Neural cell (in vitro differentiated cells): ENCODE measurements around the gene FAM200A.

ENCODE experiments used
- EZH2 ChIP-seq: fragments of 200-600, 300-800 bp; shearing (Covaris generic), sonication (generic); IDR thresholded peaks from 2 replicates; pipeline ENCODE4 v1.6.1; 2014; ENCODE audit warnings: antibody characterized with exemption, low read length, borderline replicate concordance, mild to moderate bottlenecking; ENCODE audit not compliant: insufficient read depth, poor library complexity, severe bottlenecking
- POLR2AphosphoS5 ChIP-seq: IDR thresholded peaks from 2 replicates; pipeline ENCODE4 v1.6.1; 2012
- TAF1 ChIP-seq: IDR thresholded peaks from 2 replicates; pipeline ENCODE4 v1.6.1; 2012; ENCODE audit warnings: low read depth
- TF ChIP-seq, protein P1 (sequence below): fragments of 450-650 bp; IDR thresholded peaks from 2 replicates; pipeline ENCODE4 v1.5.1; 2014; ENCODE audit warnings: antibody characterized with exemption, mild to moderate bottlenecking, moderate library complexity; ENCODE audit not compliant: poor library complexity, severe bottlenecking

DNA sequence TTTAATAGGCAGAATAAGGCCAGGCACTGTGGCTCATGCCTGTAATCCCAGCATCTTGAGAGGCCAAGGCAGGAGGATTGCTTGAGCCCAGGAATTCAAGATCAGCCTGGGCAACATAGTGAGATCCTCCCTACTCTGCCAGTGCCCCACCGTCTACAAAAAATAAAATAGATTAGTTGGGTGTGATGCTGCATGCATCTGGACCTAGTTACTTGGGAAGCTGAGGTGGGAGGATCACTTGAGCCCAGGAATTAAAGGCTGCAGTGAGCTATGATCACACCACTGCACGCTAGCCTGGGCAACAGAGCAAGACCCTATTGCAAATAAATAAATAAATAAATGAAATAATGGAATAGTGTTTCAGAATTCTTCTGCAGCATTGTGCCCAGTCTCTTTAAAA, 16.2 kb downstream of the FAM200A start:
- TF ChIP-seq, protein P1, sequence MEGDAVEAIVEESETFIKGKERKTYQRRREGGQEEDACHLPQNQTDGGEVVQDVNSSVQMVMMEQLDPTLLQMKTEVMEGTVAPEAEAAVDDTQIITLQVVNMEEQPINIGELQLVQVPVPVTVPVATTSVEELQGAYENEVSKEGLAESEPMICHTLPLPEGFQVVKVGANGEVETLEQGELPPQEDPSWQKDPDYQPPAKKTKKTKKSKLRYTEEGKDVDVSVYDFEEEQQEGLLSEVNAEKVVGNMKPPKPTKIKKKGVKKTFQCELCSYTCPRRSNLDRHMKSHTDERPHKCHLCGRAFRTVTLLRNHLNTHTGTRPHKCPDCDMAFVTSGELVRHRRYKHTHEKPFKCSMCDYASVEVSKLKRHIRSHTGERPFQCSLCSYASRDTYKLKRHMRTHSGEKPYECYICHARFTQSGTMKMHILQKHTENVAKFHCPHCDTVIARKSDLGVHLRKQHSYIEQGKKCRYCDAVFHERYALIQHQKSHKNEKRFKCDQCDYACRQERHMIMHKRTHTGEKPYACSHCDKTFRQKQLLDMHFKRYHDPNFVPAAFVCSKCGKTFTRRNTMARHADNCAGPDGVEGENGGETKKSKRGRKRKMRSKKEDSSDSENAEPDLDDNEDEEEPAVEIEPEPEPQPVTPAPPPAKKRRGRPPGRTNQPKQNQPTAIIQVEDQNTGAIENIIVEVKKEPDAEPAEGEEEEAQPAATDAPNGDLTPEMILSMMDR, result no peak
- TF ChIP-seq TAF1 (no peak), POLR2AphosphoS5 (no peak), EZH2 (no peak)
